GM18508 (cell line): ENCODE results near the gene ASB6.
"Not testable (repeated sequence)": the region's sequence is repeated elsewhere in the genome, so short reads cannot be mapped to it uniquely, and the experiment has no call there.

ENCODE experiments used
- ATAC-seq: cut with Tn5 transposase; IDR thresholded peaks from one replicate; pipeline ENCODE4 v1.9.1; 2021; ENCODE audit warnings: moderate number of reproducible peaks; ENCODE audit not compliant: insufficient read depth, unreplicated experiment

The ASB6 gene

DNA sequence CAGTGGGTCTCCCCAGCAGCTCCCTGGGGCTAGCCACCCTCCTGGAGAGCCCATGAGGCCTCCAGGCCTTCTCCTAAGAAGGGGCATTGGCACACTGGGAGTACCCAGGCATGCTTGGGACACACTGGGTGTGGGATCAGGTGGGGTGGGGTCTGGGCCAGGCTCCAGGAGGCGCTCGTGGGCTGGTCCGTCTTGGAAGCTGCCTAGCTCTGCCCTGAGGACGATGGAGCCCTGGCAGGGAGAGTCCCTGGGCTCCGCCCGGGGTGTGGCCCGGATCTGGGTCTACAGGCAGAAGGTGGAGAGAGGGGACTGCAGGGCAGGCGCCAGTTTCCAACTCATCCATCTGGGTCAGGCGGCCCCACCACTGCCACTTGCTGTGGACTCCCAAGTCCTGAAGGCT, 25.9 kb upstream of the ASB6 start:
- no peak for ATAC-seq

DNA sequence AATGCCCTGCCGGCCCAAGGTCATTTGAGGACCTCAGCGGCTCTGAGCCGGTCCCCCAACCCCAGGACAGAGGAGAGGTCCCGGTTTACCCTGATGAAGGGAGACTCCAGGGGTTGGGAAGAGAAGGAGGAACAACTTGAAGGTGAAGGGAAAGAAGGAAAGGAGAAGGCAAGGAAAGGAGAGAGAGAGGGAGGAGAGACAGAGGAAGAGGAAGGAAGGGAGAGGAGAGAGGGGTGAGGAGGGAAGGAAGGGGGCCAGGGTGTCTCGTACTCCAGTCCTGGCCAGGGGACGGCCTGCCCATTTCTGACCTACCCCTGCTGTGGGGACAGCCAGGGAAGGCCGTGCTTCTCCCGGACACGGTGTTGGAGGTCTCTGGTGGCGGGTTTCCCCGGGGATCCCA, 25.4 kb upstream of the ASB6 start:
- no peak for ATAC-seq

DNA sequence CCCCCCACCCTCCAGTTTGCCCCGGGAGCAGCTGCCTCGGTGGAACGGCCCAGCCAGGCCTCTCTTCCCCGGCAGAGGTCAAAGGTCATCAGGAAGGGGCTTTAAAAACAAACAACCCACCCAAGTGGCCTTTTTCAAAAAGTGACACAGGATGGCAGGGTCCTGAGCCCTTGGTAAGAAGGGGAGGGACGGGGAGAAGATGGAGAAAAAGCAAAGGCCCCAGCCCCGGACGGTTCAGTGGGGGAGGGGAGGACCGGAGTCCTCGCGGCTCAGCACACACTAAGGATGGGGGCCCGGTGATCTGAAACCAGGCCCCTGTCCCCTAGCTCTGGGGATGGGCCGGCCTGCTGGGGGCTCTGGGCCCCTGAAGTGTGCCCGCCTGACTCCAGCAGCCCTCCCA, 24.6 kb upstream of the ASB6 start:
- ATAC-seq, result no peak

DNA sequence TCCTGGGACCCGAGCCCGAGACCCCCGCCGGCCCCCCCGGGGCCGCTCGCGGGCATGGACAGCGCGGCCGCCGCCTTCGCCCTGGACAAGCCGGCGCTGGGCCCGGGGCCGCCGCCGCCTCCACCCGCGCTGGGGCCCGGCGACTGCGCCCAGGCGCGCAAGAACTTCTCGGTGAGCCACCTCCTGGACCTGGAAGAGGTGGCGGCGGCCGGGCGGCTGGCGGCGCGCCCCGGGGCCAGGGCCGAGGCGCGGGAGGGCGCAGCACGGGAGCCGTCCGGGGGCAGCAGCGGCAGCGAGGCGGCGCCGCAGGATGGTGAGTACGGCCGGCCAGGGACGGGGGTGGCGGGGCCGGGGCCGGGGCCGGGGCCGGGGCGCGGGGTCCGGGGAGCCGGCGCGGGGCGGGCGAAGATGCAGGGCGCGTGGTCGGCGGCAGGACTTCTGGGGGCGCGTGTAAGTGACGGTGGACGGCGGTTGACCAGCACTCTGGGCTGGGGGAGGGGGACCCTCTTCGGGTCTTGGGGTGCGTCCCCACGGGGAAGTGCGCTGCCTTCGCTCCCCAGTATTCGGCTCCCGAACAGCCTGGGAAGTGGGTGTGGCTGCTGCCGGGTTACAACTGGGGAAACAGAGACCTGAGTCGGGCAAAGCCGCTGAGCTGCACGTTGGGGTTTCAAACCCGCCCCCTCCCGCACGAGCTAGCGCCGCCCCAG, 24.0 kb upstream of the ASB6 start:
- no peak for ATAC-seq

DNA sequence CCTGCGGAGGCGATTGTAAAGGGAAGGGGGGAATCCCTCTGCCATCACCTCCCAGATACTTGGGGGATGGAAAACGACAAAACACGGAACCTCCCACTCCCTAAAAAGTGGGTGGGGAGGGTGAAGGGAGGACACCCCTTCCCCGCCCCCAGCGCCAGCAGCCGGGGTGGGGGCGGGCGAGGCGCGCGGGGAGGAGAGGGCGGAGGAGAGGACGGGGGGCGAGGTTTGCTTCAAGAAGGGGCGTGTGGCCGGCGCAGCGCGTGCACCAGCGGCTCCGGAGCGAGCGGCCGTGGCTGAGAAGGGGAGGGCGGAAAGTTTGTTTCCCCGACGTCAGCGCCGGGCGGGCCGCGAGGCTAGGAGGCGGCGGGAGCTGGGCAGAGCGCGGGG, 23.4 kb upstream of the ASB6 start, which contains the start of gene PRRX2:
Gene PRRX2, plus strand, starts transcription at position 259 of the 387 bp plus-strand sequence. CDS start 221 bp downstream, outside the sequence.
- no peak for ATAC-seq

DNA sequence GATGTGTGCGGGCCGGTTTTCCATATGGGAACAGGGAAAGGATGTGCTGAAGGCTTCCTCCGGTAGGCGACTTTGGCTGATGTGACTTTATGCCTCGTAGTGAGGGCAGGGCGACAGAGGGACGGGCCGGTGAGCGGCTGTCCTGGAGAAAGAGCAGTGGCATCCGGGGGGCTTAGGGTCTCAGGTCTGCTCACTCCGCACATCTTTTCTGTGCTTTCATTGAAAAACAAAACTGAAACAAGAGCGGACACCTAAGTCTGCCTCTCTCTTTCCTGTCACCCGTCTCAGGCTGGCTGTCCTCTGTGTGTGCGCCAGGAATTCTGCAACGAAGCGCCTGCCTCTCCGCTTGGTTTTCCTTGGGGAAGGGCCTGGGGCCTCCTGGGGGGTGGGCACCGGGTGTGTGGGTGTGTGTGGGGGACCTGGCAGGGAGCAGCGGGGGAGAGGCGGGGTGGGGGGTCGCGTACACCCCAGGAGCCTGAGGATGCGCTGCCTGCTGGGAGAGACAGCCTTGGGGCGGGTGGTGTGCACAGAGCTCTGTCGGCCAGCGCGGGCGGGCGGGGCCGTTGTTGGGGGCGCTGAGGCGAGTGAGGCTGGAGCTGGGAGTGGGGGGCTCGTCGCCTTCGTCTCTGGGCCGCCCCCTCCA, 22.9 kb upstream of the ASB6 start:
- ATAC-seq, result no peak

DNA sequence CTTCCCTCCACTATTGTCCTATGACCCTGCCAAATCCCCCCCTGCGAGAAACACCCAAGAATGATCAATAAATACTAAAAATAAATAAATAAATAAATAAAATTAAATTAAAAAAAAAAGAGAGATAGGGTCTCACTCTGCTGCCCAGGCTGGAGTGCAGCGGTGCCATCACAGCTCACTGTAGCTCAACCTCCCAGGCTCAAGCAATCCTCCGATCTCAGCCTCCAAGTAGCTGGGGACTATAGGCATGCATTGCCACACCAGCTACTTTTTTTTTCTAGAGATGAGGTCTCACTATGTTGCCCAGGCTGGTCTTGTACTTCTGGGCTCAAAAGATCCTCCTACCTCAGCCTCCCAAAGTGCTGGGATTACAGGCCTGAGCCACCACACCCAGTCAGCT, 20.3 kb upstream of the ASB6 start:
- ATAC-seq, result not testable (repeated sequence)

DNA sequence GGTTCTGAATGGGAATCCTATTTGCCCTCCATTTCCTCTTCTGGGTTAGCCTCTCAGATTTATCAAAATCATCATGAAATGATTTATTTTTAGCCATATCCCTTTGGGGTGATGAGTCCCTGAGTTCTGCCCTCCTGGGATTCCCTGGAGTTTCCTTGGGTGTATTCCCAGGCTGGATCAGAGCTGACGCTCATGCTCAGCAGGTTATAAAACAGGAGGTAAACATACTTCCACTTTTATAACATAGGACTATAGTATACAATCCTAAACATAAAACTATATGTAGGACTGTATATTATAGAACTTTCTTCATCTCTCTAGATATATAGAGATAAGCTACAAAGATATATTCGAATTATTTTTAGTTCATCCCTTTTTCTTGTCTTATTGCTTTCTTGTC, 19.1 kb upstream of the ASB6 start:
- no peak for ATAC-seq

DNA sequence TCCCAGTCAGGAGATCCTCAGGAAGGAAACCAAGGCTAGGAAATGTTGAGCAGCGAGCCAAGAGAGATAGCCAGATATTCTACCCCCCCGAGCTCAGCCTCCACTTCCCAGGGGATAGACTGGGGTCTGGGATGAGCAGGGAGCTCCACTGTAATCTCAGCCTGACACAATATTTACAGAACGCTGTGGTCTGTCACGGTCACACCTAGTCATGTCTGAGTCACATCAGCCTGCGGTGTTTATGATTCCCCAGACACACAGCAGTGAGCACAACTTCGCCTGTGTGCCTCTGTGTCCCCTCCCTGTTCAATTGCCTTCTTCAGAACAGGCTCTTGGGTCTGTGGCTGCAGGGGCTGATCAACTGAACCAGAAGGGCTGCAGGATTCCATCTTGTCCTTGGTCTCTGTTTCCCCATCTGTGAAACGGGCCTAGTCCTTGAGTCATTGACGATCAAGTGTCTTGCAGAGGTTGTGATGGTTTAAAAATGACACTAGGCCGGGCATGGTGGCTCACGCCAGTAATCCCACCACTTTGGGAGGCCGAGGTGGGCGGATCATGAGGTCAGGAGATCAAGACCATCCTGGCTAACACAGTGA, 14.9 kb upstream of the ASB6 start:
- ATAC-seq, result no peak

DNA sequence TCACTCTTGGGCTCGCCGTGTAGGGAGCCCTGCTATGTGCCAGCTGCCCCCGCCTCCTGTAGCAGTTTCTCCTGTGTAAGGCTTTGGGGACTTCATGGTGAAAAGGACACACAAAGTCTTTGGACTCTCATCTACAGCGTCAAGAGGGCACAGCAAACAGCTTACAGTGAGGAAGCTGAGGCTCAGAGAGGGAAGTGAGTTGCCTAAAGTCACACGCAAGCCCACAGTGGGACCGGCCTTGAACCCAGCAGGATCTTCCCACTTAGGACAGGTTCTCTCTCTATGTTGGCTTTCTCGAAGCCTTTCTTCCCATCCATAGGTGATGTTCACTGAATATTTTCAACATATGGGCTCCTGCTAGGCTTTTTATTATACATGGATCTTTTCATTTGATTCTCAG, 13.7 kb upstream of the ASB6 start:
- ATAC-seq, result no peak

DNA sequence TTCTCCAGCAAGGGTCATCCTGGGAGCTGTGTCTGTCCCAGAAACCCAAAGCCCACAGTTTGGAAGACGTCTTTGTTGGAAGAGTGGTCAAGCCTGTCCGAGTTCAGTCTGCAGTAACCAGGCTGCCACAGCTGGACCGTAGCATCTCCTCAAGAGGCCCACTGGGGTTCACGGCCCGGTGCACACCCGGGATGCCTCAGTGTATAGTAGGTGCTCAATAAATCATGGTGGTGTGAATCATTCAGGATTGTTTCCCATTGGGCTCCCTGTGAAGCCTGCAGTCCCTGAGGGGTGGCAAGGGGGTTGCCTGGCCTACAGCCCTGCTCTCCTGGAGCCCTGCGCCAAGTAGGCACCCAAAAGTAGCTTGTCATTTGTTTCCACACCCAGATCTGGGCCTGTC, 13.2 kb upstream of the ASB6 start:
- ATAC-seq, result no peak

DNA sequence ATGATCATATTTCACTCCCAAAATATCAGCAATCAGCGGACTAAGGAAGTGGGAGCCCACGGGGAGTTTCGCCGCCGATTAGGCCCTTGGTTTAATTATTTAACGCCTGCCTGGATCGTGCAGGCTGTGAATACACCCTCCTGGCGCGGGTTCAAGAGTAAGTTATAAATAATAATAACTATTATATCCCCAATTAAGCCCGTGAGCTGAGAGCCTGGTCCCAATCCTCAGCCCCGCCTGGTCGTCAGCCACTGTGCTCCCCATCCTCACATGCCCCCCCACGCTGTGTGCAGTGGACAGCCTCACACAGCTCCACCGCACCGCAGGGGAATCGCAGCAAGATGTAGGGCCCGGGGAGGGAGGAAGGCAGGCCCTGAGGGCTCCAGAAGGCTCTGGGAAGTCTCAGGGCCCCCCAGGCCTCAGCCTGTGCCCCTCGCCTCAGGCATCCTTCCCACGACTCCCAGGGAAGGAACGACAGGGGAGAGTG, 12.6 kb upstream of the ASB6 start:
- no peak for ATAC-seq

DNA sequence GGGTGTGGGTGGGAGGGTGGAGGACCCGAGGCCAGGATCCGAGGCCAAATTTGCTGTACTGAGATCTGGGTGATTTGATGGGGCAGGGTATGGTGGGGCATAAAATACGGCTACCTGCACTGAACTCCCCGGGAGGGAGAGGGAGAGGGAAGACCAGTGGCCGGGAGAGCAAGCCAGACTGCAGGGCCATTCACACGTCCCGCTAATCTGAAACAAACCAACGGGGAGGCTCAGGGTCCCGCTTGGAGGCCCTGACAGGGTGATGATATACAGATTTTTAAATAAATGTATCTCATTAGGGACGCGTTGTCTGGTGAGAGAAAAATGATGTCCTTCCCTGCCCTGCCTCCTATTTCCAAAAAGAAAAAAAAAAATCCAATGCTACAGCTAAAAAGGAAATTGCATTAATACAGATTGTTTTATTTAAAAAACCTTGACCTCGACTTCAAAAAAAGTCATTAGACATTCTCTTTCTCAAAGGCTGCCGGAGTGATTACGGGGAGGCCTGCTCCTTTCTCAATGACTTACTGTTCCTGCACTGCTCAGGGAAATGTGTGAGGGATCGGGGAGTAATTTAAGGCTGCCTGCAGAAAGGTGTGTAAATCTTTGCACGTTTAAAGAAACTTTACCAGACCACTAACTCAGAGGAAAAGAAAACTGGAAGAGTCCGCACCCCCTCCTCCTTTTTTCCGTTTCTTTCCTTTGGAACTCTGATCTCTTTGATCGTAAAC, 12.0 kb upstream of the ASB6 start:
- ATAC-seq, result no peak

DNA sequence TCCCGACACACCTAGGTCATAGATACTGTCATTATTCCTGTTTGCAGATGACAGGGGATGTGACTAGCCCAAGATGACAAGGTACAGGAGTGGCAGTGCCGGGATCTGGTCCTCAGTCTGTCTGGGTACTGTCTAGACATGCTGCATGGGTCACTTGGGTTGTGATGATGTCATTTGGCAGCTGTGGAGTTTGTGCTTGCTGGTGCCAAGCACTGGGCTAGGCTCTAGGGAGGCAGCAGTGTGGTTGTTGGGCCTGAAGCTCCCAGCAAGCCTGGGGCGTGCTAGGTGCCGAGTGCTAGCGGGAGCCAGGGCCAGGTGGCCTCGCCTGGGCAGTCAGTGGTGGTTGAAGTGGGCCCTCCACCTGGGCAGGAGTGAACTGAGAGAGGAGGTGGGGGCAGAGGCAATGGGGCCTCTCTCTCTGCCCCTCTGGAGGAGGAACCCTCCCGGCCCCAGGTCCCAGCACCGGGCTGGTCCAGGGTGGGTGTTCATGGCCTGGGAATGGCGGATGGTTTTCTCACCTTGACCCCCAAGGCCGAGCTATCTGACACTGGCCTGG, 8.8 kb upstream of the ASB6 start:
- no peak for ATAC-seq

DNA sequence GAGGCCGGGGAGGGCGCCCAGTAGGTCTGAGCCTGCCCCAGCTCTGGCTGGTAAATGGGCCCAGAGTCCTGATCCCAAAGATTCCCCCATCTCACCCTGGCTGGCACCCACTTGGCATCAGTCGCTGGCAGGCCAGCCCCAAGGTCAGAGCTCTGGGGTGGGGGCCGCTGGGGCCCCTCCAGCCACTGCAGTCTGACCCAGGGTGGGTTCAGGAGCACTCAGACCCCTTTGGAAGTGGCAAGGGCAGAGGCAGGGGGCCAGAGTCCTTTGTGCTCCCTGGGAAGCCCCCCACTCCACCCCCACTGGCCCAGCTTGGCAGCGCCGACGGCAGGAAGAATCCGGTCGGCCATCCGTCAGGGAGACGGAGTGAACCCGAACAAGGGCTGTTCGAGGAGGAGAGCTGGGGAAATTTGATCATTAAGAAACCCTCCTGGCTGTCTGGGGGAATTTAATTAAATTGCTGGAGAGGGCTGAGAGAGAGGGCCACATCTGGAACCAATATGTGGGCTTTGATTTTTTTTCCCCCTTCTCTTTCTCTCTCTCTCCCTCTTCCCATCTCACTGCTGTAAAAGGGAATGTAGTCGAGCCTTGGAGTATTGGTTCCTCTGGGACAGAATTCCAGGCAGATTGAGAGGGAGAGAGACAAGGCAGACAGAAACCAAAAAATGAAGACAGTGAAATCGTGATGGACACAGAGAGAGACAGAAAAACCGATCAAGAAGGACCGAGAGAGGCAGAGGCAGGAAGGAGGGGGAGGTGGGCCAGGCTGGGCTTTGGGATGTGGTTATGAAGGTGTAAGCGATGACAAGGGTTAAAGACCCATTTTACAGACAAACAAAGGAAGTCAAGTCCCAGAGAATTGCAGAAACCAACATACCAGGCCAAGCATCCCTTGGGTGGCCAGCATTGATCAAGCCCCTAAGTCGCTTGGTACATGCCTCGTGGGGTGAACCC, 8.1 kb upstream of the ASB6 start:
- no peak for ATAC-seq

DNA sequence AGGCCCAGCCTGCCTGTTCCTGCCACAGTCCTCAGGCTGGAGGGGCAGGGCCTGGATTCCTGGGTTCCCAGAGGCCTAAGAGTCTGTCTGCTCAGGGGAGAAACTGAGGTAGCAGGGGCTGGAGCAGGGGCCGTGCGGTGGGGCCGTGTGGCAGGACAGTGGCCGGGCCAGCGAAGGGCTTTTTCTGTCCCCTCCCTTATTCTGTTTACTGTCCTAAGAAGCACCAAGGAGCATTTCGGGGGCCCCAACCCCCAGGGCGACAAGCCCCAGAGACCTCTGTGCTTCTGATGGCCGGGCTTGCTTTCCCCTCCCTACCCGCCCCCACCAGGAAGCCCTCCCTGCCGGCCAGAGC, 6.8 kb upstream of the ASB6 start:
- ATAC-seq, result no peak

DNA sequence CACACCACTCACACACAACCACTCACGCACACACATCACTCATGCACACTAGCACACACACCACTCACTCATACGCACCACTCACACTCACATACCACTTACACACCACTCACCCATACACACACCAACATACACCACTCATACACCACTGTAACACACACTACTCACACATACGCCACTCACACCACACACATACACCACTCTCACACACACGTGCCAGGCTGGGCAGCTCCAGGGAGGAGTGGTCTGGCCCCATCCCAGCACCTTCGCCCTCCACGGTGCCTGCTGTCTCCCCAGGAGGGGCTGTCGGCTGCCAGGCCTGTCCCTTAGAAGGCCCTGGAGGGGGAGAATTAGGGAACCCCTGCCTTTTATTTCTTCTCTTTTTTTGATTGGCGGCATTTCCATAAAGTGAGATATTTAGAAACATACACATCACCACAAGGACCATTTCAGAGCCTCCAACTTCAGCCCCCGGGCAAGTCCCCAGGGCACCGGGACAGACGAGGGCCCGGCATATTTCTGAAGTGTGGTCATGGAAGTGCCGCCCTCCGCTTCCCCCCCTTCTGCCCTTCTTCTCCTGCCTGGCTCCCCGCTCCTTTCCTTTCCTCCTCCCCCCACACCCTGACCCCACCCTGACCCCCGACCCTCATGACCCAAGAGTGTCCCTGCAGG, 6.3 kb upstream of the ASB6 start:
- no peak for ATAC-seq

DNA sequence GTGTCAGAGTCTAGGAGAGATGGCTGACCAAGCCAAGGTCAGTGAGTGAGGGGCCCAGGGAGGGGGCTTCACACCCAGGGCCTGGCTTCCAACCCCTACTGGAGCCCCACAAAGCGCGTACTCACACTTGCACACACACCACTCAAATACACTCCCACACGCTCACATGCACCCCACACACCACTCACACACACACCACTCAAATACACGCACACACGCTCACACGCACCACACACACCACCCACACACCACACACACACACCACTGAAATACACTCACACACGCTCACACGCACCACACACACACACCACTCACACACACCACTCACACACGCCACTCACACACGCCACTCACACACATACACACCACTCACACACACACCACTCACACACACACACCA, 5.7 kb upstream of the ASB6 start:
- ATAC-seq, result no peak

DNA sequence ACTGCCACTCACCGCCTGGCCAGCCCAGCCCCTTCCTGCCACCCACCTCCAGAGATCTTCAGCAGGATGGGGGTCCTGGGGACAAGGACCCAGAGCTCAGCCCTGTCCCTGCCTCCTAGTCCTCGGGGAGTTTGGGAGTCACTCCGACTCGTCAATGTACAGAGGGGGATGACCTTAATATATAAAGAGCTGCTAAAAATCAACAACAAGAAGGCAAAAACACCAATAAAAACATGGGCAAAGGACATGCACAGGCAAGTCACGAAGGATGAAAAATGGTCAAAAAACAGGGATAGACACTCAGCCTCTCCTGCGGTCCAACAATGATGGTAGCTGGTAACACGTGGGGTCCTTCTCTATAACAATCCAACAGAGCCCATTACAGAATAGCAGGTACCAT, 4.7 kb upstream of the ASB6 start:
- no peak for ATAC-seq
